Measurements from ENCODE around the gene SLC2A9. TPM values are rescaled to one million over a fixed set of nuclear protein-coding genes. Genes with fewer than 3 reads are reported as not detected.

Gene SLC2A9
- polyA plus RNA-seq, 2 of the 4 experiments (the other 2 are of a cell fraction) = 0.62 to 0.70 TPM

- FAIRE-seq (no peak), DNase-seq (ENCODE audit: low read depth in 1 of 2, low spot score in 1 of 2) (no peak), ATAC-seq (no peak)
- no peak for TF ChIP-seq NPAS2 (CRISPR knock-in tag; IDR thresholded peaks at IDR 0.05; ENCODE audit: borderline replicate concordance)
- no peak for TF ChIP-seq RCOR1 (IDR thresholded peaks at IDR 0.05; ENCODE audit: low read depth, low read length)
- TF ChIP-seq MYC (IDR thresholded peaks at IDR 0.05; ENCODE audit: borderline replicate concordance, low read length) = no peak
- no peak for TF ChIP-seq PHF8 (IDR thresholded peaks at IDR 0.05; ENCODE audit: borderline replicate concordance, low read depth)
- no peak for TF ChIP-seq RAD21 (conservative IDR thresholded peaks at IDR 0.05 in 1 of 2, IDR thresholded peaks at IDR 0.05 in 1 of 2)
- TF ChIP-seq CBX8 (IDR thresholded peaks at IDR 0.05) = no peak
- no peak for TF ChIP-seq SREBF2 (IDR thresholded peaks at IDR 0.05)
- TF ChIP-seq RARB (CRISPR knock-in tag; IDR thresholded peaks at IDR 0.05) = no peak
- H3K4me1 ChIP-seq = no peaks in the 10 kb centered on the region
- no peak overlapping the region for H3K4me3 ChIP-seq
- ChIA-PET POLR2A (no interaction called here), CTCF (no interaction called here)
- H3K9me3 ChIP-seq = no peaks in the 10 kb centered on the region
- no peak overlapping the region for H3K4me2 ChIP-seq
- 1% methylated on average over 4 of the region's 4 CpGs for WGBS (ENCODE audit: missing lambda C conversion rate)
- no peak overlapping the region for H3K27ac ChIP-seq
Observed at GRCh38 chr4:9933184-9933583, 88.1 kb downstream of the SLC2A9 start.

GRCh38 chr4:9932771-9933170 lies 88.5 kb downstream of the SLC2A9 start:
- DNase-seq (ENCODE audit: low read depth in 1 of 2, low spot score in 1 of 2) = no peak
- ChIA-PET CTCF (no interaction called here), POLR2A (no interaction called here)
- H3K9me3 ChIP-seq = no peaks in the 10 kb centered on the region
- H3K27ac ChIP-seq = no peak overlapping the region
- H3K4me1 ChIP-seq = no peaks in the 10 kb centered on the region
- H3K4me2 ChIP-seq = no peak overlapping the region
- FAIRE-seq = no peak
- ATAC-seq = no peak
- no peak overlapping the region for H3K4me3 ChIP-seq
- 11% methylated on average over 4 of the region's 4 CpGs for WGBS (ENCODE audit: missing lambda C conversion rate)
- TF ChIP-seq EHF (CRISPR knock-in tag; IDR thresholded peaks at IDR 0.05) = no peak
- no peak for TF ChIP-seq HEYL (CRISPR knock-in tag; IDR thresholded peaks at IDR 0.05)

GRCh38 chr4:9931146-9931545 lies 90.2 kb downstream of the SLC2A9 start:
- H3K4me3 ChIP-seq = no peak overlapping the region
- ATAC-seq = no peak
- no peak for FAIRE-seq
- no peak for DNase-seq (ENCODE audit: low read depth in 1 of 2, low spot score in 1 of 2)
- no peaks in the 10 kb centered on the region for H3K4me1 ChIP-seq
- ChIA-PET CTCF (no interaction called here), POLR2A (no interaction called here)
- H3K27ac ChIP-seq = no peak overlapping the region
- TF ChIP-seq JUNB (IDR thresholded peaks at IDR 0.05) = no peak
- TF ChIP-seq REST (IDR thresholded peaks at IDR 0.05) = no peak
- TF ChIP-seq SREBF2 (IDR thresholded peaks at IDR 0.05) = no peak
- no peak for TF ChIP-seq NPAS2 (CRISPR knock-in tag; IDR thresholded peaks at IDR 0.05; ENCODE audit: borderline replicate concordance)
- no peak for TF ChIP-seq HOXB13 (CRISPR knock-in tag; IDR thresholded peaks at IDR 0.05; ENCODE audit: low read depth)
- TF ChIP-seq BCL3 (IDR thresholded peaks at IDR 0.05) = no peak
- no peak for TF ChIP-seq ZNF302 (CRISPR knock-in tag; IDR thresholded peaks at IDR 0.05)
- TF ChIP-seq KDM5A (IDR thresholded peaks at IDR 0.05) = no peak
- no peak for TF ChIP-seq RCOR1 (IDR thresholded peaks at IDR 0.05; ENCODE audit: low read depth, low read length)
- no peak for TF ChIP-seq SMC3 (IDR thresholded peaks at IDR 0.05)
- no peak for TF ChIP-seq CTCF (IDR thresholded peaks at IDR 0.05)
- TF ChIP-seq POLR2A (IDR thresholded peaks at IDR 0.05; ENCODE audit: low read length) = no peak
- TF ChIP-seq EHMT2 (IDR thresholded peaks at IDR 0.05; ENCODE audit: low read depth) = no peak
- no peak for TF ChIP-seq PHF8 (IDR thresholded peaks at IDR 0.05; ENCODE audit: borderline replicate concordance, low read depth)
- TF ChIP-seq GATA3 (IDR thresholded peaks at IDR 0.05; ENCODE audit: borderline replicate concordance) = no peak
- TF ChIP-seq RNF2 (IDR thresholded peaks at IDR 0.05; ENCODE audit: borderline replicate concordance, low read depth) = no peak
- no peak for TF ChIP-seq HEYL (CRISPR knock-in tag; IDR thresholded peaks at IDR 0.05)
- H3K9me3 ChIP-seq = no peaks in the 10 kb centered on the region
- no peak overlapping the region for H3K4me2 ChIP-seq
- WGBS (ENCODE audit: missing lambda C conversion rate) = no CpG with 5 or more reads among the region's 1 CpG

Data from A549 (cell line).